Measurements from ENCODE around the gene PRR23E. TPM values are rescaled to one million over a fixed set of nuclear protein-coding genes. Genes with fewer than 3 reads are reported as not detected.

Gene PRR23E
- polyA plus RNA-seq, 1 of the 3 experiments (the other 2 are of a cell fraction) = not detected

DNA sequence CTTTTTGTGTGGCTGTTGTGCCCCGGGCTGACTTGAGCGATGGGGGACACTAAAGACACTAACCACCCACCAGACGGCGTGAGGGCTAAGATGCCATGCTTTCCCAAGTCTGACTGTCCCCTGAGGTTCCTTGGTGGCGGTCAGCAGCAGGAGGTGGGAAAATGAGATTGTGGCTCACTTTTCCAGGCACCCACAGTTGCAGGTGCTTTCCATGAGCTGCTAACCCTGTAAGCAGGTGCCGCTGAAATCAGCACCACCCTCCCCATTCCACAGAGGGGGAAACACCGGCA is 17.7 kb downstream of the PRR23E start (continued):
- TF ChIP-seq PBX3 (IDR thresholded peaks at IDR 0.05) (no peak), SIN3A (IDR thresholded peaks at IDR 0.05; ENCODE audit: borderline replicate concordance, low read depth, low read length) (no peak), USF2 (IDR thresholded peaks at IDR 0.05; ENCODE audit: borderline replicate concordance, low read depth, low read length) (no peak)

DNA sequence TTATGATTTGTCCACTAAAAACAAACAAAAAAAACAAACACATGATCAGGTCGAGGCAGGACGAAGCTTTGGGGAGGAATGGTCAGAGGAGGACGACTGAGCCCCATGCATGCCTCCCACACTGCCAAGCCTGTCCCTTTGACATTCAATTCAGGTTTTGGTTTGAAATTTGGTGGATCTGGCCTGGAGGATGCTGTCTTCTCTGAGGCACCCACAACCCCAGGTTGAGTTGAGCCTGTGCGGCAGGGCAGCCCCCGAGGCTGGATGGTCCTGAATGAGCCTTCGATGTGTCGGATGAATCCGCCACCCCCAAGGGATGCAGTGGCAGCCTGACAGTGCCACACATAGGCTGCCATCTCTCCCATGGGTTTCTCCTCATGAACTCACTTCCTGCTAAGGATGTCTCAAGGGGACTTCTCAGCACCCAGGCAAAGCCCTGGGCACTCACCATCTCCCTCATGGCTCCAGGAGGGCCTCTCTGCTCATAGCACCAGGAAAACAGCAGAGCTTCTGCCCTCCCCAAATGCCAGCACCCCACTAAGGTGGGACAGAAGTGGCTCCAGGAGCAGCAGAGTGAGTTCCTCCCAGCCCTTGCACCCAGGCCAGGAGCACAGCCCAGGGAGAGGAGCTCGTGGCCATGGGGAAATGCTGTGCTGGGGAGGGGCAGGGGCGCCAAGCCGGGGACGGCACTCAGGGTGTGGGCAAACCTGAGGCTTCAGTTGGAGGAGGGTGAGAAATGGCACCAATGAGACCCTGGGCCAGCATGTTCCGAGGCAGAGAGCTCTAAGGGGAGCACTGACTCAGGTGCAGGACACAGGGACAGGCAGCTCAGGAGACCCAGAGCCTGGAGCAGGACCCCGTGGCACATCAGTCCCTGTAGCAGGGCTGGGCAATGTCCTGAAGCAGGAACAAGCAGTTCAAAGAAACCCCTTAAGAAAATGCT is 18.5 kb downstream of the PRR23E start:
- CTCF ChIA-PET = interaction anchor here (1.2 to 1.8 kb wide), 2 partner anchors 10 to 15 kb away, joined by 5 to 7 read pairs; no protein-coding TSS in a partner anchor
- TF ChIP-seq RXRA (IDR thresholded peaks at IDR 0.05; ENCODE audit: borderline replicate concordance, low read depth) (no peak), SIN3A (IDR thresholded peaks at IDR 0.05; ENCODE audit: borderline replicate concordance, low read depth, low read length) (no peak), SMC3 (IDR thresholded peaks at IDR 0.05; ENCODE audit: low read depth, low read length) (no peak), NFIC (IDR thresholded peaks at IDR 0.05; ENCODE audit: borderline replicate concordance) (no peak), FOXJ3 (CRISPR knock-in tag; IDR thresholded peaks at IDR 0.05) (no peak), FOXM1 (IDR thresholded peaks at IDR 0.05; ENCODE audit: low read depth) (no peak), MXI1 (IDR thresholded peaks at IDR 0.05; ENCODE audit: low read depth, low read length) (no peak), EP300 (IDR thresholded peaks at IDR 0.05; ENCODE audit: borderline replicate concordance in 1 of 2, low read depth in 1 of 2, low read length in 1 of 2) (no peak), CTCF (IDR thresholded peaks at IDR 0.05) (no peak), ELF1 (IDR thresholded peaks at IDR 0.05) (no peak), GATA2 (CRISPR knock-in tag; IDR thresholded peaks at IDR 0.05) (no peak), CHD2 (IDR thresholded peaks at IDR 0.05; ENCODE audit: low read length, partially characterized antibody) (no peak), REST (IDR thresholded peaks at IDR 0.05; ENCODE audit: low read depth, low read length) (no peak), POLR2AphosphoS5 (IDR thresholded peaks at IDR 0.05; ENCODE audit: low read depth, low read length) (no peak), TEAD4 (IDR thresholded peaks at IDR 0.05; ENCODE audit: borderline replicate concordance, insufficient read depth) (no peak), USF1 (IDR thresholded peaks at IDR 0.05; ENCODE audit: borderline replicate concordance, low read depth) (no peak)
- TF ChIP-seq, protein P1, sequence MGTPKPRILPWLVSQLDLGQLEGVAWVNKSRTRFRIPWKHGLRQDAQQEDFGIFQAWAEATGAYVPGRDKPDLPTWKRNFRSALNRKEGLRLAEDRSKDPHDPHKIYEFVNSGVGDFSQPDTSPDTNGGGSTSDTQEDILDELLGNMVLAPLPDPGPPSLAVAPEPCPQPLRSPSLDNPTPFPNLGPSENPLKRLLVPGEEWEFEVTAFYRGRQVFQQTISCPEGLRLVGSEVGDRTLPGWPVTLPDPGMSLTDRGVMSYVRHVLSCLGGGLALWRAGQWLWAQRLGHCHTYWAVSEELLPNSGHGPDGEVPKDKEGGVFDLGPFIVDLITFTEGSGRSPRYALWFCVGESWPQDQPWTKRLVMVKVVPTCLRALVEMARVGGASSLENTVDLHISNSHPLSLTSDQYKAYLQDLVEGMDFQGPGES (IDR thresholded peaks at IDR 0.05; ENCODE audit: low read depth, low read length) = no peak
- TF ChIP-seq, protein P2, sequence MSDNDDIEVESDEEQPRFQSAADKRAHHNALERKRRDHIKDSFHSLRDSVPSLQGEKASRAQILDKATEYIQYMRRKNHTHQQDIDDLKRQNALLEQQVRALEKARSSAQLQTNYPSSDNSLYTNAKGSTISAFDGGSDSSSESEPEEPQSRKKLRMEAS (IDR thresholded peaks at IDR 0.05; ENCODE audit: low read depth) = no peak

More for the DNA sequence above, 18.5 kb downstream of the PRR23E start:
- Histone ChIP-seq H4K20me1 (ENCODE audit: insufficient read depth) (no peaks in the 10 kb centered on the region), H3K9me2 (no peaks in the 10 kb centered on the region), H3F3A (replicated peaks; ENCODE audit: insufficient read depth) (peaks cover 12% of the 10 kb centered on the region), H3K4me2 (no peak overlapping the region), H3K9me3 (no peaks in the 10 kb centered on the region), H3K79me2 (ENCODE audit: insufficient read depth) (no peaks in the 10 kb centered on the region), H3K4me1 (ENCODE audit: control insufficient read depth in 1 of 2, insufficient read depth in 2 of 2, low read depth in 1 of 2, low read length in 1 of 2) (peaks cover 0 to 26% of the 10 kb centered on the region in 2 experiments; a peak in 2 of 4 replicates), H3K4me3 (ENCODE audit: low read depth in 2 of 2, low read length in 1 of 2) (no peak overlapping the region), H2AFZ (ENCODE audit: low read depth) (no peak overlapping the region), H3K27me3 (ENCODE audit: insufficient read depth) (no peaks in the 10 kb centered on the region), H3K9ac (no peak overlapping the region), H3K27ac (ENCODE audit: low read depth in 2 of 2, low read length in 1 of 2) (no peak overlapping the region), H3K36me3 (replicated peaks in 1 of 2; ENCODE audit: control insufficient read depth in 1 of 2, insufficient read depth in 2 of 2, low read length in 1 of 2) (no peaks in the 10 kb centered on the region)
- POLR2A ChIA-PET = interaction anchor here (1.5 kb wide), 1 partner anchor 532 kb away, joined by 3 read pairs; no protein-coding TSS in a partner anchor
- WGBS (ENCODE audit: low lambda C conversion rate) = 68% methylated on average over 9 of the region's 14 CpGs
- DNase-seq = no peak

All from SK-N-SH (cell line).